Keratinocyte (primary cell): ENCODE results near the gene GYG1. TPM values are rescaled to one million over a fixed set of nuclear protein-coding genes. Genes with fewer than 3 reads are reported as not detected.

ENCODE experiments used
- DNase-seq: peaks from one replicate; pipeline ENCODE4 v3.0.0-alpha.2; 2011; ENCODE audit warnings: low read depth, missing footprints, low spot score
- FAIRE-seq: peaks from 2 replicates; lab custom pipeline; 2011; peaks lifted over from hg19 to GRCh38; lab: Jason Lieb, UNC
- H2AFZ ChIP-seq: 2 replicates; pipeline ENCODE4 v1.6.0; 2012; ENCODE audit warnings: low read length, control low read depth, inconsistent platforms; ENCODE audit not compliant: control insufficient read depth
- H3K27ac ChIP-seq: 2 replicates; pipeline ENCODE4 v1.5.1; 2011; ENCODE audit warnings: low read length; ENCODE audit not compliant: control insufficient read depth, insufficient read depth
- H3K27me3 ChIP-seq: 3 replicates; pipeline ENCODE4 v1.6.0; 2011; ENCODE audit warnings: low read length; ENCODE audit not compliant: control insufficient read depth, insufficient read depth; ENCODE audit errors: extremely low read depth
- H3K36me3 ChIP-seq, 2 experiments: 2 replicates in 1 of 2; 3 replicates in 1 of 2; pipeline ENCODE4 v1.5.1; 2011; ENCODE audit warnings: low read length in 2 of 2, mild to moderate bottlenecking in 1 of 2; ENCODE audit not compliant: control insufficient read depth in 2 of 2, insufficient read depth in 2 of 2; ENCODE audit errors: extremely low read depth in 1 of 2
- H3K4me1 ChIP-seq: 3 replicates; pipeline ENCODE4 v1.5.1; 2011; ENCODE audit warnings: low read length; ENCODE audit not compliant: control insufficient read depth, insufficient read depth; ENCODE audit errors: extremely low read depth
- H3K4me2 ChIP-seq: 3 replicates; pipeline ENCODE4 v1.6.0; 2011; ENCODE audit warnings: low read depth, low read length; ENCODE audit not compliant: control insufficient read depth, insufficient read depth; ENCODE audit errors: extremely low read depth
- H3K4me3 ChIP-seq, 3 experiments: fragments of 200-600 bp in 1 of 3; sonication (generic) in 1 of 3; 2 replicates in 2 of 3; 3 replicates in 1 of 3; pipeline ENCODE4 v1.5.1; 2011 to 2016; ENCODE audit warnings: low read length in 3 of 3, mild to moderate bottlenecking in 3 of 3, control low read depth in 2 of 3, inconsistent platforms in 1 of 3, low read depth in 1 of 3, mixed read lengths in 1 of 3, mixed run types in 1 of 3, moderate library complexity in 1 of 3; ENCODE audit not compliant: control insufficient read depth in 2 of 3, insufficient read depth in 2 of 3; ENCODE audit errors: extremely low read depth in 1 of 3
- H3K79me2 ChIP-seq: 2 replicates; pipeline ENCODE4 v1.6.0; 2012; ENCODE audit warnings: low read length; ENCODE audit not compliant: control insufficient read depth, insufficient read depth
- H3K9ac ChIP-seq: 3 replicates; pipeline ENCODE4 v1.6.0; 2011; ENCODE audit warnings: low read length; ENCODE audit not compliant: control insufficient read depth, insufficient read depth; ENCODE audit errors: extremely low read depth
- H3K9me1 ChIP-seq: 3 replicates; pipeline ENCODE4 v1.6.0; 2011; ENCODE audit warnings: low read length; ENCODE audit not compliant: control insufficient read depth, insufficient read depth; ENCODE audit errors: extremely low read depth
- H3K9me3 ChIP-seq: 2 replicates; pipeline ENCODE4 v1.5.1; 2012; ENCODE audit warnings: low read depth, low read length; ENCODE audit not compliant: control insufficient read depth
- H4K20me1 ChIP-seq: 3 replicates; pipeline ENCODE4 v1.6.0; 2011; ENCODE audit warnings: low read length; ENCODE audit not compliant: control insufficient read depth, insufficient read depth; ENCODE audit errors: extremely low read depth
- EZH2 ChIP-seq: IDR thresholded peaks from one replicate; pipeline ENCODE4 v1.6.1; 2012; ENCODE audit warnings: inconsistent platforms, mild to moderate bottlenecking, low read length, moderate library complexity
- dilution Hi-C: fragments of 300-500 bp; cut with MboI; formaldehyde crosslinking; loops from one replicate; pipeline ENCODE4 v1.7.0; 2020; ENCODE audit warnings: low sequenced_read_pairs; ENCODE audit not compliant: extremely low pct_ligation_motif_present
- polyA plus RNA-seq, 5 experiments: library from polyadenylated mRNA; depleted of rRNA in 3 of 5; stranded (reverse) in 3 of 5; stranded (forward) in 1 of 5; unstranded in 1 of 5; fragments of >200 nt; gene quantifications; 1 replicate in 1 of 5; 2 replicates in 3 of 5; 3 replicates in 1 of 5; pipeline versions ENCODE4 v1.2.1 to v1.2.3, GENCODE V29; 2011 to 2012; ENCODE audit warnings: missing spikeins in 2 of 5, low read depth in 1 of 5, low replicate concordance in 1 of 5
- TF ChIP-seq, protein P1 (sequence below), 3 experiments: IDR thresholded peaks in 1 of 3; conservative IDR thresholded peaks in 1 of 3; optimal IDR thresholded peaks in 1 of 3; 2 replicates in 2 of 3; 3 replicates in 1 of 3; pipeline versions ENCODE3 to v1.5.1; 2011; ENCODE audit warnings: low read length in 3 of 3, mild to moderate bottlenecking in 3 of 3, moderate library complexity in 2 of 3, control low read depth in 1 of 3, inconsistent platforms in 1 of 3; ENCODE audit not compliant: insufficient read depth in 2 of 3; ENCODE audit errors: extremely low read depth in 1 of 3

Gene GYG1
- polyA plus RNA-seq, 1 donor (not counting 4 experiments of a cell fraction or from before 2014, with no cell fraction given), result 25.2 TPM

GRCh38 chr3:149010966-149011365 lies 19.6 kb downstream of the GYG1 start:
- Histone ChIP-seq H3K27ac (no peak overlapping the region), H3K27me3 (no peaks in the 10 kb centered on the region), H3K4me2 (no peak overlapping the region), H4K20me1 (no peaks in the 10 kb centered on the region), H3K9me3 (no peaks in the 10 kb centered on the region), H3K4me3 (no peak overlapping the region), H3K4me1 (no peaks in the 10 kb centered on the region), H2AFZ (no peak overlapping the region), H3K79me2 (no peaks in the 10 kb centered on the region), H3K9me1 (peaks cover 4% of the 10 kb centered on the region), H3K36me3 (peaks cover 0 to 7% of the 10 kb centered on the region in 2 experiments), H3K9ac (no peak overlapping the region)
- no peak for TF ChIP-seq EZH2
- TF ChIP-seq, protein P1, sequence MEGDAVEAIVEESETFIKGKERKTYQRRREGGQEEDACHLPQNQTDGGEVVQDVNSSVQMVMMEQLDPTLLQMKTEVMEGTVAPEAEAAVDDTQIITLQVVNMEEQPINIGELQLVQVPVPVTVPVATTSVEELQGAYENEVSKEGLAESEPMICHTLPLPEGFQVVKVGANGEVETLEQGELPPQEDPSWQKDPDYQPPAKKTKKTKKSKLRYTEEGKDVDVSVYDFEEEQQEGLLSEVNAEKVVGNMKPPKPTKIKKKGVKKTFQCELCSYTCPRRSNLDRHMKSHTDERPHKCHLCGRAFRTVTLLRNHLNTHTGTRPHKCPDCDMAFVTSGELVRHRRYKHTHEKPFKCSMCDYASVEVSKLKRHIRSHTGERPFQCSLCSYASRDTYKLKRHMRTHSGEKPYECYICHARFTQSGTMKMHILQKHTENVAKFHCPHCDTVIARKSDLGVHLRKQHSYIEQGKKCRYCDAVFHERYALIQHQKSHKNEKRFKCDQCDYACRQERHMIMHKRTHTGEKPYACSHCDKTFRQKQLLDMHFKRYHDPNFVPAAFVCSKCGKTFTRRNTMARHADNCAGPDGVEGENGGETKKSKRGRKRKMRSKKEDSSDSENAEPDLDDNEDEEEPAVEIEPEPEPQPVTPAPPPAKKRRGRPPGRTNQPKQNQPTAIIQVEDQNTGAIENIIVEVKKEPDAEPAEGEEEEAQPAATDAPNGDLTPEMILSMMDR (optimal IDR thresholded peaks at IDR 0.05 in 1 of 3, IDR thresholded peaks at IDR 0.05 in 1 of 3, conservative IDR thresholded peaks at IDR 0.05 in 1 of 3; ENCODE audit: extremely low read depth in 1 of 3, insufficient read depth in 2 of 3, low read length in 3 of 3), result no peak
- FAIRE-seq, result no peak
- DNase-seq, result no peak
- dilution Hi-C loops, result no loop called here

DNA sequence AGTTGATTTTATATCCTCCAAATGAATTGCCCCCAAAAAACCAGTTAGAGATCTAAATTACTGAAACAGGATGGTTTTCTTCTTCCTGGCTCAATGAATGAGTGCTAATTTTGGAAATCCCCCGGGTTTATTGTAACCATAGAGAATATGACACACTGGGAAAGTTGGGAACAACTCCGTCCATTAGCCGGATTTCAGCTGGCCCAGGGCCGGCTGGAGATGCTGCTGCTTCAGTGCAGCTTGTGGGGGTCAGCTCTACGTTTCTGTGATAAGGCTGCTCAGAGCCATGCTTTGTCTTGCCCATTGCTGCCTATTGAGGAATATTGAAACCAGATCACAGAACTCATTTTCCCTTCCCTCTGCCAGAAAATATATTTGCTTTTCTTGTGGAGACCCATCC lies 20.3 kb downstream of the GYG1 start:
- Histone ChIP-seq H3K4me3 (no peak overlapping the region), H3K4me2 (no peak overlapping the region), H4K20me1 (no peaks in the 10 kb centered on the region), H3K27me3 (no peaks in the 10 kb centered on the region), H3K9me3 (no peaks in the 10 kb centered on the region), H3K36me3 (peaks cover 0 to 7% of the 10 kb centered on the region in 2 experiments), H3K9me1 (peaks cover 4% of the 10 kb centered on the region), H3K27ac (no peak overlapping the region), H3K9ac (no peak overlapping the region), H2AFZ (no peak overlapping the region), H3K79me2 (no peaks in the 10 kb centered on the region), H3K4me1 (peaks cover under 1% of the 10 kb centered on the region)
- DNase-seq, result no peak
- no peak for FAIRE-seq
- no peak for TF ChIP-seq EZH2
- TF ChIP-seq, protein P1 (optimal IDR thresholded peaks at IDR 0.05 in 1 of 3, IDR thresholded peaks at IDR 0.05 in 1 of 3, conservative IDR thresholded peaks at IDR 0.05 in 1 of 3; ENCODE audit: extremely low read depth in 1 of 3, insufficient read depth in 2 of 3, low read length in 3 of 3), result no peak
- dilution Hi-C loops, result no loop called here
